HAP-1 (cell line): Measurements from ENCODE around the gene CDC42EP4.

Experiments
- DNase-seq, 2 experiments: peaks; one replicate each; pipeline ENCODE4 v3.0.0-alpha.2; 2016 to 2020; ENCODE audit warnings: low spot score in 2 of 2
- H3K27me3 ChIP-seq: fragments of 250-450 bp; sonication (Bioruptor Pico); 2 replicates; pipeline ENCODE4 v1.5.1; 2020; ENCODE audit warnings: low read depth, mild to moderate bottlenecking, moderate library complexity
- H3K36me3 ChIP-seq: fragments of 250-450 bp; sonication (Bioruptor Pico); replicated peaks from 2 replicates; pipeline ENCODE4 v1.5.1; 2020; ENCODE audit warnings: mild to moderate bottlenecking
- H3K4me1 ChIP-seq: fragments of 250-450 bp; sonication (Bioruptor Pico); 2 replicates; pipeline ENCODE4 v1.5.1; 2020; ENCODE audit warnings: mild to moderate bottlenecking
- H3K4me3 ChIP-seq: fragments of 250-450 bp; sonication (Bioruptor Pico); 2 replicates; pipeline ENCODE4 v1.5.1; 2020; ENCODE audit warnings: mild to moderate bottlenecking, moderate library complexity
- H3K9me3 ChIP-seq: fragments of 250-450 bp; sonication (Bioruptor Pico); 2 replicates; pipeline ENCODE4 v1.5.1; 2020; ENCODE audit warnings: mild to moderate bottlenecking, moderate library complexity
- in situ Hi-C: fragments of 300-500 bp; cut with MboI; formaldehyde crosslinking; loops from 3 replicates; pipeline ENCODE4 v1.14.3; 2020; ENCODE audit warnings: low sequenced_read_pairs, inconsistent platforms, mixed read lengths

The CDC42EP4 gene

GRCh38 chr17:73291260-73291801 lies 20.5 kb downstream of the CDC42EP4 start:
- Histone ChIP-seq H3K4me3 (no peak overlapping the region), H3K4me1 (no peaks in the 10 kb centered on the region), H3K9me3 (no peaks in the 10 kb centered on the region), H3K36me3 (no peaks in the 10 kb centered on the region; the same call in 1 of the 2 replicates), H3K27me3 (no peaks in the 10 kb centered on the region)
- no peak for DNase-seq
- in situ Hi-C loops = no loop called here

GRCh38 chr17:73290399-73291259 lies 21.2 kb downstream of the CDC42EP4 start:
- Histone ChIP-seq H3K4me3 (no peak overlapping the region), H3K4me1 (no peaks in the 10 kb centered on the region), H3K27me3 (no peaks in the 10 kb centered on the region), H3K36me3 (peaks cover 7% of the 10 kb centered on the region), H3K9me3 (no peaks in the 10 kb centered on the region)
- no peak for DNase-seq
- in situ Hi-C loops = no loop called here

GRCh38 chr17:73289549-73290254 lies 22.1 kb downstream of the CDC42EP4 start:
- DNase-seq = no peak
- H3K27me3 ChIP-seq = no peaks in the 10 kb centered on the region
- no peaks in the 10 kb centered on the region for H3K4me1 ChIP-seq
- in situ Hi-C loops = no loop called here
- no peak overlapping the region for H3K4me3 ChIP-seq
- peaks cover 13% of the 10 kb centered on the region for H3K36me3 ChIP-seq
- no peaks in the 10 kb centered on the region for H3K9me3 ChIP-seq

- Histone ChIP-seq H3K36me3 (peaks cover 15% of the 10 kb centered on the region), H3K4me1 (no peaks in the 10 kb centered on the region), H3K4me3 (no peak overlapping the region), H3K9me3 (no peaks in the 10 kb centered on the region), H3K27me3 (no peaks in the 10 kb centered on the region)
- no peak for DNase-seq
- in situ Hi-C loops = no loop called here
Measured at GRCh38 chr17:73288534-73289302, 23.1 kb downstream of the CDC42EP4 start.

- in situ Hi-C loops = no loop called here
- Histone ChIP-seq H3K36me3 (peaks cover 15% of the 10 kb centered on the region), H3K27me3 (no peaks in the 10 kb centered on the region), H3K4me3 (no peak overlapping the region), H3K4me1 (no peaks in the 10 kb centered on the region), H3K9me3 (no peaks in the 10 kb centered on the region)
- no peak for DNase-seq
Measured at GRCh38 chr17:73286863-73287296, 24.9 kb downstream of the CDC42EP4 start.

- H3K36me3 ChIP-seq = peaks cover 15% of the 10 kb centered on the region
Measured at GRCh38 chr17:73285916-73286862, 25.6 kb downstream of the CDC42EP4 start.

GRCh38 chr17:73285603-73285908 lies 26.2 kb downstream of the CDC42EP4 start:
- DNase-seq = no peak
- in situ Hi-C loops = no loop called here
- H3K4me3 ChIP-seq = no peak overlapping the region
- H3K9me3 ChIP-seq = no peaks in the 10 kb centered on the region
- no peaks in the 10 kb centered on the region for H3K4me1 ChIP-seq
- H3K27me3 ChIP-seq = no peaks in the 10 kb centered on the region
- peaks cover 15% of the 10 kb centered on the region for H3K36me3 ChIP-seq

More at GRCh38 chr17:73285916-73286862, 25.6 kb downstream of the CDC42EP4 start:
- no peak for DNase-seq
- H3K27me3 ChIP-seq = no peaks in the 10 kb centered on the region
- in situ Hi-C loops = no loop called here
- H3K9me3 ChIP-seq = no peaks in the 10 kb centered on the region
- H3K4me3 ChIP-seq = no peak overlapping the region
- H3K4me1 ChIP-seq = no peaks in the 10 kb centered on the region

GRCh38 chr17:73284906-73285602 lies 26.7 kb downstream of the CDC42EP4 start:
- in situ Hi-C loops = no loop called here
- Histone ChIP-seq H3K27me3 (no peaks in the 10 kb centered on the region), H3K9me3 (no peaks in the 10 kb centered on the region), H3K4me3 (no peak overlapping the region), H3K36me3 (peaks cover 15% of the 10 kb centered on the region), H3K4me1 (no peaks in the 10 kb centered on the region)
- DNase-seq = no peak

- Histone ChIP-seq H3K27me3 (no peaks in the 10 kb centered on the region), H3K4me1 (no peaks in the 10 kb centered on the region)
- in situ Hi-C loops = no loop called here
Measured at GRCh38 chr17:73284354-73284753, 27.4 kb downstream of the CDC42EP4 start.

GRCh38 chr17:73283841-73284282 lies 27.9 kb downstream of the CDC42EP4 start:
- DNase-seq = peak in 1 of 2 experiments; percentile 33
- in situ Hi-C loops = no loop called here
- H3K4me3 ChIP-seq = no peak overlapping the region
- peaks cover 3% of the 10 kb centered on the region for H3K4me1 ChIP-seq
- no peaks in the 10 kb centered on the region for H3K9me3 ChIP-seq
- H3K36me3 ChIP-seq = peaks cover 15% of the 10 kb centered on the region
- H3K27me3 ChIP-seq = no peaks in the 10 kb centered on the region

More at GRCh38 chr17:73284354-73284753, 27.4 kb downstream of the CDC42EP4 start:
- Histone ChIP-seq H3K9me3 (no peaks in the 10 kb centered on the region), H3K36me3 (peaks cover 15% of the 10 kb centered on the region), H3K4me3 (no peak overlapping the region)
- no peak for DNase-seq

GRCh38 chr17:73283250-73283649 lies 28.6 kb downstream of the CDC42EP4 start:
- no peak for DNase-seq
- Histone ChIP-seq H3K4me3 (no peak overlapping the region), H3K36me3 (peaks cover 15% of the 10 kb centered on the region), H3K27me3 (no peaks in the 10 kb centered on the region), H3K4me1 (peaks cover 8% of the 10 kb centered on the region), H3K9me3 (no peaks in the 10 kb centered on the region)
- in situ Hi-C loops = no loop called here

GRCh38 chr17:73282629-73283028 lies 29.2 kb downstream of the CDC42EP4 start:
- in situ Hi-C loops = no loop called here
- DNase-seq = no peak
- Histone ChIP-seq H3K4me3 (no peak overlapping the region), H3K9me3 (no peaks in the 10 kb centered on the region), H3K27me3 (no peaks in the 10 kb centered on the region), H3K4me1 (peaks cover 13% of the 10 kb centered on the region), H3K36me3 (peaks cover 15% of the 10 kb centered on the region)
